Skeletal muscle satellite cell (primary cell): Measurements from ENCODE around the gene RORB.

Source experiments
- H3K27me3 ChIP-seq: 2 replicates; pipeline ENCODE4 v1.7.0; 2013; ENCODE audit warnings: low read length; ENCODE audit not compliant: control insufficient read depth, insufficient read depth
- H3K36me3 ChIP-seq: 2 replicates; pipeline ENCODE4 v1.7.0; 2013; ENCODE audit warnings: mild to moderate bottlenecking, control low read depth, low read length; ENCODE audit not compliant: insufficient read depth
- H3K4me1 ChIP-seq: 2 replicates; pipeline ENCODE4 v1.7.0; 2013; ENCODE audit warnings: low read length; ENCODE audit not compliant: control insufficient read depth, insufficient read depth
- H3K4me2 ChIP-seq: 2 replicates; pipeline ENCODE4 v1.7.0; 2013; ENCODE audit warnings: mild to moderate bottlenecking, low read length
- H3K4me3 ChIP-seq: 2 replicates; pipeline ENCODE4 v1.7.0; 2013; ENCODE audit warnings: low read length
- H3K9ac ChIP-seq: 2 replicates; pipeline ENCODE4 v1.7.0; 2013; ENCODE audit warnings: mild to moderate bottlenecking, low read depth, low read length, moderate library complexity
- H3K9me3 ChIP-seq: replicated peaks from 2 replicates; pipeline ENCODE4 v1.7.0; 2013; ENCODE audit warnings: mild to moderate bottlenecking, control low read depth, low read length

RORB gene

GRCh38 chr9:74609671-74610405 is 112.7 kb downstream of the RORB start:
- H3K9ac ChIP-seq, result no peak overlapping the region
- H3K4me3 ChIP-seq, result no peak overlapping the region
- H3K27me3 ChIP-seq, result no peaks in the 10 kb centered on the region
- no peaks in the 10 kb centered on the region for H3K9me3 ChIP-seq
- no peaks in the 10 kb centered on the region for H3K36me3 ChIP-seq
- no peak overlapping the region for H3K4me2 ChIP-seq
- no peaks in the 10 kb centered on the region for H3K4me1 ChIP-seq

GRCh38 chr9:74610523-74611061 is 113.5 kb downstream of the RORB start:
- no peak overlapping the region for H3K4me2 ChIP-seq
- no peaks in the 10 kb centered on the region for H3K36me3 ChIP-seq
- H3K9ac ChIP-seq, result no peak overlapping the region
- no peaks in the 10 kb centered on the region for H3K4me1 ChIP-seq
- no peaks in the 10 kb centered on the region for H3K9me3 ChIP-seq
- no peak overlapping the region for H3K4me3 ChIP-seq
- no peaks in the 10 kb centered on the region for H3K27me3 ChIP-seq

DNA sequence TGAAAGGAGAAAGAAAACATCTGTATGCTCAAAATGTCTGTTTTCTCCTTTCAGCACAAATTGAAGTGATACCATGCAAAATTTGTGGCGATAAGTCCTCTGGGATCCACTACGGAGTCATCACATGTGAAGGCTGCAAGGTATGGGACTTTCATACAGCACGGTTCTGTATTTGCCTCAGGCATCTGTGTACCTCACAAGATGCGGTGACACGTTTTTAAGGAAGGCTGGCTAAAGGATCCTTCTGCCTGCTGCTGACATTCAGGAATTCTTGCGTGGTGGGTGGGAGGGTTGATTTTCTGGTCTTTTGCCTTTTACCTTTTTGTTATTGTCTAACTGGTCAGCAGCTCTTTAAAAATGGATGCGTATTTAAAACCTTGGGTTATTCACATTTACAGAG is 133.1 kb downstream of the RORB start:
- H3K4me2 ChIP-seq, result no peak overlapping the region
- no peak overlapping the region for H3K9ac ChIP-seq
- no peaks in the 10 kb centered on the region for H3K36me3 ChIP-seq
- no peaks in the 10 kb centered on the region for H3K27me3 ChIP-seq
- no peaks in the 10 kb centered on the region for H3K4me1 ChIP-seq
- H3K9me3 ChIP-seq, result no peaks in the 10 kb centered on the region
- H3K4me3 ChIP-seq, result no peak overlapping the region

- Histone ChIP-seq H3K27me3 (no peaks in the 10 kb centered on the region), H3K4me3 (no peak overlapping the region), H3K4me2 (no peak overlapping the region), H3K9me3 (no peaks in the 10 kb centered on the region), H3K4me1 (no peaks in the 10 kb centered on the region), H3K9ac (no peak overlapping the region), H3K36me3 (no peaks in the 10 kb centered on the region)
Observed at GRCh38 chr9:74639112-74639511, 142.0 kb downstream of the RORB start.

DNA sequence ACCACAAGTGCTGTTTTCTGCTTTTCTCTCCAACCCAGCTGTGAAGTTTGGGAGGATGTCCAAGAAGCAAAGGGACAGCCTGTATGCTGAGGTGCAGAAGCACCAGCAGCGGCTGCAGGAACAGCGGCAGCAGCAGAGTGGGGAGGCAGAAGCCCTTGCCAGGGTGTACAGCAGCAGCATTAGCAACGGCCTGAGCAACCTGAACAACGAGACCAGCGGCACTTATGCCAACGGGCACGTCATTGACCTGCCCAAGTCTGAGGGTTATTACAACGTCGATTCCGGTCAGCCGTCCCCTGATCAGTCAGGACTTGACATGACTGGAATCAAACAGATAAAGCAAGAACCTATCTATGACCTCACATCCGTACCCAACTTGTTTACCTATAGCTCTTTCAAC is 145.2 kb downstream of the RORB start:
- Histone ChIP-seq H3K36me3 (no peaks in the 10 kb centered on the region), H3K9ac (no peak overlapping the region), H3K4me1 (no peaks in the 10 kb centered on the region), H3K4me2 (no peak overlapping the region), H3K4me3 (no peak overlapping the region), H3K9me3 (no peaks in the 10 kb centered on the region), H3K27me3 (no peaks in the 10 kb centered on the region)

GRCh38 chr9:74643303-74643923 is 146.3 kb downstream of the RORB start:
- H3K27me3 ChIP-seq, result no peaks in the 10 kb centered on the region
- no peak overlapping the region for H3K4me3 ChIP-seq
- no peaks in the 10 kb centered on the region for H3K9me3 ChIP-seq
- no peaks in the 10 kb centered on the region for H3K36me3 ChIP-seq
- H3K4me1 ChIP-seq, result no peaks in the 10 kb centered on the region
- no peak overlapping the region for H3K4me2 ChIP-seq
- no peak overlapping the region for H3K9ac ChIP-seq

DNA sequence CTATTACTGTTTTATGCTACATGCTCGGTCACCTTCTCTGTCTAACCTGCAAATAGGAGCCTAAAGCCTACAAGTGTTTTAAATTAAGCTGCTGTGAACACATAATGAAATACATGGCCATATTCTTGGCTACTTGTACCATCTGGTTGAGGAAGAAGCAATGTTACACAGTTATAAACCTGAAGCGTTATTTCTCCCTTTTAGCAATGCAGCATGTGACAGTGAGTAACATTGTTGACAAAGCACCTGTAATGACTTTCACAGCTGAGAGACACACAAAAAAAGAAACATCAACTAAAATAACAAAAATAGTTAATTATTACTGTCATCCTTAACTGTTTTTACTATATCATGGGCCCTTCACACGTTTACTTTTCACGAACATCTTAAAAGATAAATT is 146.9 kb downstream of the RORB start:
- no peaks in the 10 kb centered on the region for H3K4me1 ChIP-seq
- H3K36me3 ChIP-seq, result no peaks in the 10 kb centered on the region
- H3K4me2 ChIP-seq, result no peak overlapping the region
- H3K9ac ChIP-seq, result no peak overlapping the region
- H3K9me3 ChIP-seq, result no peaks in the 10 kb centered on the region
- no peaks in the 10 kb centered on the region for H3K27me3 ChIP-seq
- no peak overlapping the region for H3K4me3 ChIP-seq

DNA sequence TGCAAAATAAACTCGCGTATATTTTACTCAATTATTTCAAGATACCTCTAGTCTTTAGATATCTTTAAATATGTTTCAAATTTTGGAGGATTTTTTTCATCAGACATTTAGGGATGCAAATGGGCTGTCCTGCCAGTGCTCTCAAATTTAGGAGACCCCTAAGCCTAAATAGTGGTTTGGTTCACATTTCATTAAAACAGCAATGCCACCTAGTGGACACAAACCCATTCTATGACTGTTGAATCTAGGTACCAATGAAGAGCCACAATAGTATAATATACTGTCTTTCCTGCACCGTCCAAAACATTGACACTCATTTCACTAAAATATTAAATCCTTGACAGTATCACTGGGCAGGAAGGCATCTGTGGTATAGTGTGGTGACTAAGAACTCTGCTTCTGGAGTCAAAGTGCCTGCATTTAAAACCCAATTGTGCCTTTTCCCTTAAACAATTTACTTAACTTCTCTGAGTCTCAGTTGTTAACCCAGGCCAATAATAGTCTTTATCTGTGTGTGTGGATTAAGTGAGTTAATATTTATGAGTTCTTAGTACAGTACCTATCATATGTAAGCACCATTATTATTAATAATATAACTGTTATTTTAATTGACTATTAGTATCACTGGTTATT is 148.0 kb downstream of the RORB start:
- H3K9ac ChIP-seq, result no peak overlapping the region
- no peaks in the 10 kb centered on the region for H3K36me3 ChIP-seq
- no peaks in the 10 kb centered on the region for H3K9me3 ChIP-seq
- H3K4me1 ChIP-seq, result no peaks in the 10 kb centered on the region
- no peak overlapping the region for H3K4me3 ChIP-seq
- no peaks in the 10 kb centered on the region for H3K27me3 ChIP-seq
- H3K4me2 ChIP-seq, result no peak overlapping the region

- no peak overlapping the region for H3K4me3 ChIP-seq
- H3K27me3 ChIP-seq, result peaks cover 16% of the 10 kb centered on the region
- H3K4me2 ChIP-seq, result no peak overlapping the region
- H3K4me1 ChIP-seq, result no peaks in the 10 kb centered on the region
- H3K9ac ChIP-seq, result no peak overlapping the region
- H3K9me3 ChIP-seq, result no peaks in the 10 kb centered on the region
- no peaks in the 10 kb centered on the region for H3K36me3 ChIP-seq
Observed at GRCh38 chr9:74653410-74654080, 156.4 kb downstream of the RORB start.

DNA sequence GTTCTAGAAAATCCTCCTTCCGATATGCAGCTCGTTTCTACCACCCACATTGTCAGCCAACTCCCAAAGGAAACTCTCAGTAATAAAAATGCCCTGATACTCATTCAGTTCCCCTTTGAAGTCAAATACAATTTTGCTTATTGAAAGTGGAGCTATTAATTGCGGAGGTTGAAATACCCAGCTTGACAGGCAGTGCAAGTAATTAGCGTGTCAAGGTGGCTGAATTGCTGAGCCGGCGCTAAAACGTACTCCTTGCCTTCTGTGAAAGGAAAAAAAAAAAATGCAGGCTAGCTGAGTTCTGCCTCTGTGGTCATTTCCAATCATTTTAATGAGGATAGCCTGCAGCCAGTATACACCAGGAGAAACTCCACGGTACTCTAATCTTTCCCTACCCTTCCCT is 165.5 kb downstream of the RORB start:
- H3K4me1 ChIP-seq, result peaks cover 5% of the 10 kb centered on the region
- H3K9me3 ChIP-seq, result no peaks in the 10 kb centered on the region
- no peak overlapping the region for H3K4me3 ChIP-seq
- no peak overlapping the region for H3K4me2 ChIP-seq
- no peak overlapping the region for H3K9ac ChIP-seq
- H3K27me3 ChIP-seq, result no peaks in the 10 kb centered on the region
- H3K36me3 ChIP-seq, result no peaks in the 10 kb centered on the region

DNA sequence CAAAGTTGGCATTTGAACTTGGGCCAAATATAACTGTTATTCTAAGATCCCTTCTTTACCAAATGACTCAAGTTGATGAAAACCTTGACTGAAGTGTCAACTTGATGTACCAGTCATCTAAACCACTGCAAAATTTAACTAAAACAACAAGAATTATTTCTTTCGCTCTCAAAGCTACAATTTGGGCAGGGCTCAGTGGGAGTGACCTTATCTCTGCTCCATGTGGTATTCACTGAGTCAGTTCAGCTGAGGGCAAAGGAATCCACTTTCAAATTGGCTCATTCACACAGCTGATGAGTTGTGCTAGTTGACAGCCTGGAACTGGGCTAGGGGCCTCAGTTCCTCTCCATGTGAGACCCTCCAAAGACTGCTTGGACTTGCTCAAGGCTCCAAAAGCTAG is 166.3 kb downstream of the RORB start:
- no peak overlapping the region for H3K9ac ChIP-seq
- H3K4me2 ChIP-seq, result no peak overlapping the region
- no peaks in the 10 kb centered on the region for H3K36me3 ChIP-seq
- H3K27me3 ChIP-seq, result no peaks in the 10 kb centered on the region
- no peak overlapping the region for H3K4me3 ChIP-seq
- peaks cover 5% of the 10 kb centered on the region for H3K4me1 ChIP-seq
- H3K9me3 ChIP-seq, result no peaks in the 10 kb centered on the region
